Endodermal cell (in vitro differentiated cells): Measurements from ENCODE around the gene TRUB1. TPM values are rescaled to one million over a fixed set of nuclear protein-coding genes. Genes with fewer than 3 reads are reported as not detected.

ENCODE experiments used
- DNase-seq: peaks from one replicate; pipeline ENCODE4 v3.0.0-alpha.2; 2017
- H3K27ac ChIP-seq: 2 replicates; pipeline ENCODE4 v1.5.1; 2013; ENCODE audit warnings: mild to moderate bottlenecking, low read depth, low read length, moderate library complexity
- H3K27me3 ChIP-seq: 2 replicates; pipeline ENCODE4 v1.6.1; 2013; ENCODE audit warnings: mild to moderate bottlenecking, low read length, moderate library complexity; ENCODE audit not compliant: insufficient read depth, control insufficient read depth, poor library complexity, severe bottlenecking
- H3K36me3 ChIP-seq: 2 replicates; pipeline ENCODE4 v1.7.0; 2013; ENCODE audit warnings: mild to moderate bottlenecking, low read length, moderate library complexity; ENCODE audit not compliant: control insufficient read depth, insufficient read depth
- H3K4me1 ChIP-seq: one replicate; pipeline ENCODE4 v1.7.0; 2013; ENCODE audit warnings: low read length; ENCODE audit not compliant: control insufficient read depth, insufficient read depth
- H3K4me3 ChIP-seq: 2 replicates; pipeline ENCODE4 v1.5.1; 2013; ENCODE audit warnings: mild to moderate bottlenecking, low read length, moderate library complexity
- H3K9ac ChIP-seq: 2 replicates; pipeline ENCODE4 v1.6.1; 2013; ENCODE audit warnings: mild to moderate bottlenecking, low read length, moderate library complexity; ENCODE audit not compliant: poor library complexity, severe bottlenecking; ENCODE audit errors: extremely low read depth
- H3K9me3 ChIP-seq: 2 replicates; pipeline ENCODE4 v1.6.1; 2013; ENCODE audit warnings: mild to moderate bottlenecking, low read length, moderate library complexity; ENCODE audit not compliant: control insufficient read depth
- H3K27ac Mint-ChIP-seq: 2 replicates; pipeline ENCODE4 v1.8.0; 2020; ENCODE audit warnings: mixed read lengths
- H3K27me3 Mint-ChIP-seq: 2 replicates; pipeline ENCODE4 v1.8.0; 2021; ENCODE audit warnings: mild to moderate bottlenecking, mixed read lengths; ENCODE audit not compliant: insufficient read depth
- H3K36me3 Mint-ChIP-seq: 2 replicates; pipeline ENCODE4 v1.8.0; 2020; ENCODE audit warnings: low read depth, mixed read lengths
- H3K4me1 Mint-ChIP-seq: 2 replicates; pipeline ENCODE4 v1.8.0; 2020; ENCODE audit warnings: mixed read lengths
- H3K4me3 Mint-ChIP-seq: 2 replicates; pipeline ENCODE4 v1.8.0; 2020; ENCODE audit warnings: mild to moderate bottlenecking, moderate library complexity, mixed read lengths
- H3K9me3 Mint-ChIP-seq: 2 replicates; pipeline ENCODE4 v1.8.0; 2020; ENCODE audit warnings: mild to moderate bottlenecking, mixed read lengths
- WGBS, 2 experiments: methylation state at CpG; one replicate each; pipeline versions ENCODE4 v1.1.5 to v1.1.7; 2013; ENCODE audit warnings: missing lambda C conversion rate in 2 of 2, mixed read lengths in 1 of 2; ENCODE audit not compliant: insufficient coverage in 1 of 2, insufficient read length in 1 of 2; 5-methylcytosine and 5-hydroxymethylcytosine counted together
- total RNA-seq, 2 donors: library from RNA; stranded (reverse); fragmentation: NEBNext Ultra II Directional in 1 of 2; extraction: Animal tissue kit (Norgen Biotek cat#: 25700) in 1 of 2; gene quantifications; 2 replicates in 1 of 2; 3 replicates in 1 of 2; pipeline ENCODE4 v1.2.1, GENCODE V29; 2021
- TF ChIP-seq, protein P1 (sequence below): fragments of 200-600 bp; sonication (generic); conservative IDR thresholded peaks from 2 replicates; pipeline ENCODE4 v1.5.0; 2021; ENCODE audit warnings: antibody characterized with exemption, mild to moderate bottlenecking

The TRUB1 gene
- total RNA-seq, 2 donors from 2014 or later: 18.5 to 18.8 TPM

GRCh38 chr10:114992189-114992775 lies 54.3 kb downstream of the TRUB1 start:
- Histone ChIP-seq H3K9me3 (no peaks in the 10 kb centered on the region), H3K27ac (no peak overlapping the region), H3K4me3 (no peak overlapping the region), H3K9ac (no peak overlapping the region), H3K36me3 (no peaks in the 10 kb centered on the region), H3K27me3 (no peaks in the 10 kb centered on the region), H3K4me1 (no peaks in the 10 kb centered on the region)
- Mint-ChIP-seq H3K36me3 (no peaks in the 10 kb centered on the region), H3K9me3 (no peaks in the 10 kb centered on the region), H3K4me1 (no peaks in the 10 kb centered on the region), H3K27me3 (no peaks in the 10 kb centered on the region), H3K27ac (no peak overlapping the region), H3K4me3 (no peak overlapping the region)
- TF ChIP-seq, protein P1, sequence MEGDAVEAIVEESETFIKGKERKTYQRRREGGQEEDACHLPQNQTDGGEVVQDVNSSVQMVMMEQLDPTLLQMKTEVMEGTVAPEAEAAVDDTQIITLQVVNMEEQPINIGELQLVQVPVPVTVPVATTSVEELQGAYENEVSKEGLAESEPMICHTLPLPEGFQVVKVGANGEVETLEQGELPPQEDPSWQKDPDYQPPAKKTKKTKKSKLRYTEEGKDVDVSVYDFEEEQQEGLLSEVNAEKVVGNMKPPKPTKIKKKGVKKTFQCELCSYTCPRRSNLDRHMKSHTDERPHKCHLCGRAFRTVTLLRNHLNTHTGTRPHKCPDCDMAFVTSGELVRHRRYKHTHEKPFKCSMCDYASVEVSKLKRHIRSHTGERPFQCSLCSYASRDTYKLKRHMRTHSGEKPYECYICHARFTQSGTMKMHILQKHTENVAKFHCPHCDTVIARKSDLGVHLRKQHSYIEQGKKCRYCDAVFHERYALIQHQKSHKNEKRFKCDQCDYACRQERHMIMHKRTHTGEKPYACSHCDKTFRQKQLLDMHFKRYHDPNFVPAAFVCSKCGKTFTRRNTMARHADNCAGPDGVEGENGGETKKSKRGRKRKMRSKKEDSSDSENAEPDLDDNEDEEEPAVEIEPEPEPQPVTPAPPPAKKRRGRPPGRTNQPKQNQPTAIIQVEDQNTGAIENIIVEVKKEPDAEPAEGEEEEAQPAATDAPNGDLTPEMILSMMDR: no peak
- WGBS, 2 experiments: 91 to 94% methylated on average over 7 to 9 of the region's 9 CpGs
- DNase-seq: no peak

GRCh38 chr10:114995468-114996247 lies 57.7 kb downstream of the TRUB1 start:
- Histone ChIP-seq H3K36me3 (no peaks in the 10 kb centered on the region), H3K4me1 (no peaks in the 10 kb centered on the region), H3K27ac (no peak overlapping the region), H3K27me3 (no peaks in the 10 kb centered on the region), H3K9me3 (no peaks in the 10 kb centered on the region), H3K9ac (no peak overlapping the region), H3K4me3 (no peak overlapping the region)
- no peaks in the 10 kb centered on the region for H3K27me3 Mint-ChIP-seq
- H3K27ac Mint-ChIP-seq: no peak overlapping the region
- 88 to 92% methylated on average over 4 to 6 of the region's 6 CpGs for WGBS, 2 experiments
- H3K9me3 Mint-ChIP-seq: no peaks in the 10 kb centered on the region
- no peaks in the 10 kb centered on the region for H3K36me3 Mint-ChIP-seq
- H3K4me3 Mint-ChIP-seq: no peak overlapping the region
- H3K4me1 Mint-ChIP-seq: peaks cover 7% of the 10 kb centered on the region
- DNase-seq: no peak
- TF ChIP-seq, protein P1: no peak

- H3K9me3 ChIP-seq: no peaks in the 10 kb centered on the region
- H3K4me3 ChIP-seq: no peak overlapping the region
- H3K4me1 ChIP-seq: no peaks in the 10 kb centered on the region
- H3K27me3 ChIP-seq: no peaks in the 10 kb centered on the region
- H3K36me3 ChIP-seq: no peaks in the 10 kb centered on the region
- no peak overlapping the region for H3K27ac ChIP-seq
- H3K9ac ChIP-seq: no peak overlapping the region
- Mint-ChIP-seq H3K4me3 (no peak overlapping the region), H3K27ac (no peak overlapping the region), H3K36me3 (no peaks in the 10 kb centered on the region), H3K9me3 (no peaks in the 10 kb centered on the region), H3K4me1 (peaks cover 9% of the 10 kb centered on the region), H3K27me3 (no peaks in the 10 kb centered on the region)
- TF ChIP-seq, protein P1: no peak
- DNase-seq: no peak
- 99% methylated on average over 4 of the region's 4 CpGs; no CpG with 5 or more reads in 1 of the 2 experiments for WGBS, 2 experiments
These were observed 58.5 kb downstream of the TRUB1 start for GRCh38 chr10:114996542-114996941.
